ENCODE results near the gene BMPR1A.

BMPR1A gene

GRCh38 chr10:86880971-86881370, 124.6 kb downstream of the BMPR1A start:
- Histone ChIP-seq H3K4me1 (ENCODE audit: insufficient read depth, low read length, poor library complexity, severe bottlenecking) (peaks cover 32% of the 10 kb centered on the region), H3K79me2 (ENCODE audit: insufficient read depth, low read length) (no peaks in the 10 kb centered on the region), H3K4me2 (ENCODE audit: low read depth, low read length, poor library complexity, severe bottlenecking) (no peak overlapping the region), H4K20me1 (ENCODE audit: insufficient read depth, low read length, poor library complexity, severe bottlenecking) (no peaks in the 10 kb centered on the region), H3K9ac (ENCODE audit: low read depth, low read length, poor library complexity, severe bottlenecking) (no peak overlapping the region), H3F3A (ENCODE audit: low read depth) (no peaks in the 10 kb centered on the region), H2AFZ (ENCODE audit: low read length) (no peak overlapping the region), H3K4me3 (ENCODE audit: low read length, poor library complexity, severe bottlenecking) (no peak overlapping the region), H3K9me3 (ENCODE audit: insufficient read depth, low read depth, low read length) (no peaks in the 10 kb centered on the region), H3K9me2 (replicated peaks; ENCODE audit: low read depth, low read length) (no peaks in the 10 kb centered on the region), H3K36me3 (ENCODE audit: insufficient read depth, low read length) (no peaks in the 10 kb centered on the region), H3K27me3 (ENCODE audit: insufficient read depth, low read length, poor library complexity, severe bottlenecking) (no peaks in the 10 kb centered on the region)
- no peak for TF ChIP-seq EZH2phosphoT487 (IDR thresholded peaks at IDR 0.05; ENCODE audit: borderline replicate concordance)
- TF ChIP-seq, protein P1, sequence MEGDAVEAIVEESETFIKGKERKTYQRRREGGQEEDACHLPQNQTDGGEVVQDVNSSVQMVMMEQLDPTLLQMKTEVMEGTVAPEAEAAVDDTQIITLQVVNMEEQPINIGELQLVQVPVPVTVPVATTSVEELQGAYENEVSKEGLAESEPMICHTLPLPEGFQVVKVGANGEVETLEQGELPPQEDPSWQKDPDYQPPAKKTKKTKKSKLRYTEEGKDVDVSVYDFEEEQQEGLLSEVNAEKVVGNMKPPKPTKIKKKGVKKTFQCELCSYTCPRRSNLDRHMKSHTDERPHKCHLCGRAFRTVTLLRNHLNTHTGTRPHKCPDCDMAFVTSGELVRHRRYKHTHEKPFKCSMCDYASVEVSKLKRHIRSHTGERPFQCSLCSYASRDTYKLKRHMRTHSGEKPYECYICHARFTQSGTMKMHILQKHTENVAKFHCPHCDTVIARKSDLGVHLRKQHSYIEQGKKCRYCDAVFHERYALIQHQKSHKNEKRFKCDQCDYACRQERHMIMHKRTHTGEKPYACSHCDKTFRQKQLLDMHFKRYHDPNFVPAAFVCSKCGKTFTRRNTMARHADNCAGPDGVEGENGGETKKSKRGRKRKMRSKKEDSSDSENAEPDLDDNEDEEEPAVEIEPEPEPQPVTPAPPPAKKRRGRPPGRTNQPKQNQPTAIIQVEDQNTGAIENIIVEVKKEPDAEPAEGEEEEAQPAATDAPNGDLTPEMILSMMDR (conservative IDR thresholded peaks at IDR 0.05; ENCODE audit: low read length): no peak

DNA sequence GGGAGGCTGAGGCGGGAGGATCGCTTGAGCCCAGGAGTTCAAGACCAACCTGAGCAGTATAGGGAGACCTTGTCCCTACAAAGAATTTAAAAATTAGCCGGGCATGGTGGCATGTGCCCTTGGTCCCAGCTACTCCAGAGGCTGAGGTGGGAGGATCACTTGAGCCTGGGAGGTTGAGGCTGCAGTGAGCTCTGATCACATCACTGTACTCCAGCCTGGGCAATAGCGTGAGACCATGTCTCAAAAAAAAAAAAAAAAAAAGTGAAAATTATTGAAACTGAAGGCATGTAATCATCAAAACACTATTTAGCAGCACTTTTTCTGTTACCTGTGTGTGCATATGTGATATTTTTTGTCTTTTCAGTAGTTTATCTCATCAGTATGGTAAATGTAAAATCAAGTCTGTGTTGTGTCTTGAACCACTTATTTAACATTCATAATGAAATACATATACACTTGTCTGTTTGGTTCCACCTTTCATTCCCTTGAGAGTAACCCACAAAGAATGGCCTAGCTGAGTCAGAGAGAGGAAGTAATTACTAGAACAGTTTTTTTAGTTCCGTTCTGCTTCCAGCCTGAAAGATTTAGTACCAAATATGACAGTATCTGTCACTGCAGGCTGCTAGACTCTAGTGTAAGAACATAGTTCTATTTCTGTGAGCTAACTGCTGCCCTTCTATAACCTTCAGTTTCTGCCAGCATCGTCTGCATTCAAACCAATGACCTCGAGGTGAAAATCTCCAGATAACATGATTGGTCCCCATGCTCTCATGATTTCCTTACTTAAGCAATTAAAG, 132.4 kb downstream of the BMPR1A start:
- Histone ChIP-seq H3K9ac (ENCODE audit: low read depth, low read length, poor library complexity, severe bottlenecking) (peak overlapping the region; percentile 17), H3K79me2 (ENCODE audit: insufficient read depth, low read length) (no peaks in the 10 kb centered on the region), H4K20me1 (ENCODE audit: insufficient read depth, low read length, poor library complexity, severe bottlenecking) (no peaks in the 10 kb centered on the region), H3K4me2 (ENCODE audit: low read depth, low read length, poor library complexity, severe bottlenecking) (peak overlapping the region; percentile 45), H3K9me3 (ENCODE audit: insufficient read depth, low read depth, low read length) (no peaks in the 10 kb centered on the region), H3K9me2 (replicated peaks; ENCODE audit: low read depth, low read length) (no peaks in the 10 kb centered on the region), H3K27me3 (ENCODE audit: insufficient read depth, low read length, poor library complexity, severe bottlenecking) (no peaks in the 10 kb centered on the region), H2AFZ (ENCODE audit: low read length) (peak overlapping the region; percentile 53), H3K36me3 (ENCODE audit: insufficient read depth, low read length) (no peaks in the 10 kb centered on the region), H3F3A (ENCODE audit: low read depth) (peaks cover 6% of the 10 kb centered on the region; the same call in 1 of the 2 replicates), H3K4me3 (ENCODE audit: low read length, poor library complexity, severe bottlenecking) (peak overlapping the region; percentile 44), H3K4me1 (ENCODE audit: insufficient read depth, low read length, poor library complexity, severe bottlenecking) (peaks cover 16% of the 10 kb centered on the region)
- TF ChIP-seq EZH2phosphoT487 (IDR thresholded peaks at IDR 0.05; ENCODE audit: borderline replicate concordance): no peak
- TF ChIP-seq, protein P1 (conservative IDR thresholded peaks at IDR 0.05; ENCODE audit: low read length): no peak

DNA sequence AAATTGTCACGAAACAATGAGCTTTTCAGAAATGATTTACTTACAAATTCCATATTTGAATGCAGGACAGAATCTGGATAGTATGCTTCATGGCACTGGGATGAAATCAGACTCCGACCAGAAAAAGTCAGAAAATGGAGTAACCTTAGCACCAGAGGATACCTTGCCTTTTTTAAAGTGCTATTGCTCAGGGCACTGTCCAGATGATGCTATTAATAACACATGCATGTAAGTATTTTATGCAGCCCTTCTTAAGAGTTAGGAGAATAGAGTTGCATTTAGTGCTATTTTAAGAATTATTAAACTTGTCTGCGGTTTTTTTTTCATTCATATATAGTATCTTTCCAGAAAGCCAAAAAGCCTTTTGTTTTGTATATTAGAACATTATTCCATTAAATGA, 133.6 kb downstream of the BMPR1A start:
- H2AFZ ChIP-seq (ENCODE audit: low read length): no peak overlapping the region
- TF ChIP-seq, protein P1 (conservative IDR thresholded peaks at IDR 0.05; ENCODE audit: low read length): no peak
- no peak for TF ChIP-seq EZH2phosphoT487 (IDR thresholded peaks at IDR 0.05; ENCODE audit: borderline replicate concordance)

More for the DNA sequence above, 133.6 kb downstream of the BMPR1A start:
- no peak overlapping the region for H3K4me3 ChIP-seq (ENCODE audit: low read length, poor library complexity, severe bottlenecking)
- H3K9ac ChIP-seq (ENCODE audit: low read depth, low read length, poor library complexity, severe bottlenecking): no peak overlapping the region
- H3K79me2 ChIP-seq (ENCODE audit: insufficient read depth, low read length): no peaks in the 10 kb centered on the region
- peaks cover 16% of the 10 kb centered on the region for H3K4me1 ChIP-seq (ENCODE audit: insufficient read depth, low read length, poor library complexity, severe bottlenecking)
- no peaks in the 10 kb centered on the region for H3K9me3 ChIP-seq (ENCODE audit: insufficient read depth, low read depth, low read length)
- no peaks in the 10 kb centered on the region for H4K20me1 ChIP-seq (ENCODE audit: insufficient read depth, low read length, poor library complexity, severe bottlenecking)
- peak overlapping the region; percentile 45 for H3K4me2 ChIP-seq (ENCODE audit: low read depth, low read length, poor library complexity, severe bottlenecking)
- no peaks in the 10 kb centered on the region for H3K9me2 ChIP-seq (replicated peaks; ENCODE audit: low read depth, low read length)
- H3F3A ChIP-seq (ENCODE audit: low read depth): peaks cover 6% of the 10 kb centered on the region; the same call in 1 of the 2 replicates
- no peaks in the 10 kb centered on the region for H3K36me3 ChIP-seq (ENCODE audit: insufficient read depth, low read length)
- H3K27me3 ChIP-seq (ENCODE audit: insufficient read depth, low read length, poor library complexity, severe bottlenecking): no peaks in the 10 kb centered on the region

Measured in Loucy (cell line).